HG02623 (cell line): ENCODE measurements around the gene IL34.
"Not testable (repeated sequence)": the region's sequence is repeated elsewhere in the genome, so short reads cannot be mapped to it uniquely, and the experiment has no call there.

Source experiments
- ATAC-seq: cut with Tn5 transposase; IDR thresholded peaks from one replicate; pipeline ENCODE4 v1.9.1; 2021; ENCODE audit warnings: moderate library complexity; ENCODE audit not compliant: unreplicated experiment

The IL34 gene

DNA sequence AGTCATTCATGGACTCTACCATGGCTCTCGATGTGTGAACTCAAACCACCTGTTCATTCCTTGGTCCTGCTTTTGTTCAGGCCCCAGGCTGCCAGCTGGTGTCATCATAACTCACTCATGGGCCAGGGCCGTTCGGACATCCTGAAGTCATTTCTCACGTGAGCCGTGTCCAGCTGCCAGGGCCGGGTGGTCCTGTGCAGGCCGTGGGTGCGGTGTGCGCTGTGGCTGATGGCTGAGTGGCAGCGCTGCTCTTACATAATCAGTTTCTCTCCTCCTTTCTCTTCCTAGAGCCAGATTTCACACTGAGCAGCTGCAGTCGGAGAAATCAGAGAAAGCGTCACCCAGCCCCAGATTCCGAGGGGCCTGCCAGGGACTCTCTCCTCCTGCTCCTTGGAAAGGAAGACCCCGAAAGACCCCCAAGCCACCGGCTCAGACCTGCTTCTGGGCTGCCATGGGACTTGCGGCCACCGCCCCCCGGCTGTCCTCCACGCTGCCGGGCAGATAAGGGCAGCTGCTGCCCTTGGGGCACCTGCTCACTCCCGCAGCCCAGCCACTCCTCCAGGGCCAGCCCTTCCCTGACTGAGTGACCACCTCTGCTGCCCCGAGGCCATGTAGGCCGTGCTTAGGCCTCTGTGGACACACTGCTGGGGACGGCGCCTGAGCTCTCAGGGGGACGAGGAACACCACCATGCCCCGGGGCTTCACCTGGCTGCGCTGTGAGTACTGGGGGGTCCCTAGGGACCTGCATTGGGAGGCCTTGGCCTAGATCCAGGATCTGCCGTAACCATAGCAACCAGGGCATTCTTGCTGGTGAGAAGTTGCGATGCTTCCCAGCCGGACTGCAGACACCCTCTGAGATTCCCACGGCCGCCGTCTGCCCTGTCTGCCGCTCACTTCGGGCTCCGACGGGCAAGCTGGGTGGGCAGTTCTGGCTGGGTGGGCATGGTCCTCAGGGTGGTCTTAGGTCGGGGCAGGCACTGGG, at the start of gene IL34:
Gene IL34 (plus strand): TSS at position 300 of the 982 bp plus-strand sequence. CDS start 389 bp downstream, at position 689.
- ATAC-seq: no peak

DNA sequence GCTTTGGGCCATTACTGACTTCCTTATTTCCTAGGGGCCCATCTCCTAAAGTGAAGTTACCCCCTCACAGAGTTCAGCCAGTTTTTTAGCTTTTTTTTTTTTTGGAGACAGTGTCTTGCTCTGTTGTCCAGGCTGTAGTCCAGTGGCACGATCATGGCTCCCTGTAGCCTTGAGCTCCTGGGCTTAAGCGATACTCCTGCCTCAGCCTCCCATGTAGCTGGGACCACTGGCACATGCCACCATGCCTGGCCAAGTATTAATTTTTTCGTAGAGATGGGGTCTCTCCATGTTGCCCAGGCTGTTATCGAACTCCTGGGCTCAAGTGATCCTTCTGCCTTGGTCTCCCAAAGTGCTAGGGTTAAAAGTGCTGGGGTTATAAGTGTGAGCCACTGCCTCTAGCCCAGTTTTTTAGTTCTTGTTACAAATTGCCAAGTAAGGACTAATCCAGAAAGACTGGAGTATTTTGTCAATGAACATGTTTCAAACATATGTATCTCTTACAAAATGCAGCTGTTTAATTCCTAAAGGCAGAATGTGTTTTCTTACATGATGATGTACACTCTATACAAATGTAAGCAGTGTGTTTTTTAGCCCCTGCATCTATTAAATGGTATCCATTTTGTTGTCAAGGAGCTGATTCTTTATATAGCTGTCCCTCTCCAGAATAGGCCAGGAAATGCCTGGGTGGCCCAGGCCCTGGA, 49.1 kb upstream of the IL34 start:
- no peak for ATAC-seq

DNA sequence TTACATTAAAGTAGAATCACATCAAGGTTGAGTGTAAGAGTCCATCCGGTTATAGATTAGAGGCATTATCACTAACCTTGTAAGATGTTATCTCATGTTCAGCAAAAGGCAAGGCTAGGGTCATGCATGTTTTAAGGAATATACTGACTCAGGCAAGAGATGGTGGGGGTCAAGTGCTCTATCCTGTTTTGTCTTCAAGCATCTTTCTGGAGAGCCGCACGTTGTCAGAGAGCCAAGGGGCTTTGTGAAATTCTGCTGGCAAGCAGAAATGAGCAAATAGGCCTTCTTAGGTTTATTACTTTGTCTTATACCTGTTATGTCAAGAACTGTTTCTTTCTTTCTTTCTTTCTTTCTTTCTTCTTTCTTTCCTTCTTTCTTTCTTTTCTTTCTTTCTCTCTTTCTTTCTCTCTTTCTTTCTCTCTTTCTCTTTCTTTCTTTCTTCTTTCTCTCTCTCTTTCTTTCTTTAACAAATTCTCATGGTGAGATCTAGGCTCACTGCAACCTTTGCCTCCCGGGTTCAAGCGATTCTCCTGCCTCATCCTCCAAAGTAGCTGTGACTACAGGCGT, 47.3 kb upstream of the IL34 start:
- no peak for ATAC-seq

DNA sequence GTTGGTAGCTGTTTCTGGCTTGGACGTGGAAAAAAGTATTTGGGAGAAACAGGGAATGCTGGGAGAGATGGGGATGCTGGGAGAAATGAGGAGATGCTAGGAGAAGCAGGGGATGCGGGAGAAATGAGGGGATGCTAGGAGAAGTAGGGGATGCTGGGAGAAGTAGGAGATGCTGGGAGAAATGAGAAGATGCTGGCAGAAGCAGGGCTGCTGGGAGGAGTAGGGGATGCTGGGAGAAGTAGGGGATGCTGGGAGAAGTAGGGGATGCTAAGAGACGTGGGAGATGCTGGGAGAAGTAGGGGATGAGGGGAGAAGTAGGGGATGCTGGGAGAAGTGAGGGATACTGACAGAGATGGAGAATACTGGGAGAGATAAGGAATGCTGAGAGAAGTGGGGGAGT, 45.6 kb upstream of the IL34 start:
- ATAC-seq: no peak

DNA sequence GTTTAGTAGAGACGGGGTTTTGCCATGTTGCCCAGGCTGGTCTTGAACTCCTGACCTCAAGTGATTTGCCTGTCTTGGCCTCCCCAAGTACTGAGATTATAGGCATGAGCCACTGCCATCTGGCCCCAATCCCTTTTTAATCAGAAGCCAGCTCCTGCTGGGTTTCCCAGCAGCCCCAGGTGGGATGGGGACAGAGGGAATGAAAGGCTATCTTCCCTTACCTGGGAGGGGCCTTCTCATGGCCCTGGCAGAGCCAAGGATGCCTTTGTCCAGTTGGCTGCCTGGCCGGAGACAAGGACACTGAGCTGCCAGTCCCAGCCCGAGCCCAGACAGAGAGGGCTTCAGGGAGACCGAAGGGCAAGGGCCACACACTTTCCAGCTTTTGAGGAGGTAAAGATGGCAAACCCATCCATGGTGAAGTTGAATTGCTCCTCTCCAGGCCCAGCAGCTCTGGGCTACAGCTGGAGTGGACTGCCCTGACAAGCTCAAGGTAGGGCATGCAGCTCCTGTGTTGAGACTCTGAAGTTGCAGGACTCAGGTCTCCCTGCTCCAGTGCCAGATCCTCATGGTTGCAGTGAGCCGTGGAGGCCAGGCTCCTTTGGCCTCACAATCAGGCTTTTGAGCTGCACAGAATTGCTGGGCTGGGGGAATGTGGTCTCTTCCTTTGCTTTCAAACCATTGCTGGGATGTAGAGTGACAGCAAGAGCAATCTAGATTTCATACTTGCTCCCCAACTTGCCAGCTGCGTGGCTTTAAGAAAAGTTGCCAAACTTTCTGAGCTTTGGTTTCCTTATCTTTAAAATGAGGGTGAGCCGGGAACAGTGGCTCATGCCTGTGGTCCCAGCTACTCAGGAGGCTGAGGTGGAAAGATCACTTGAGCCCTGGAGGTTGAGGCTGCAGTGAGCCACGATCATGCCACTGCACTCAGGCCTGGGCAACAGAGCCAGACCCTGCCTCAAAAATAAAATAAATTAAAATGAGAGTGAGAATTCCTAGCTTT, 44.5 kb upstream of the IL34 start:
- no peak for ATAC-seq

DNA sequence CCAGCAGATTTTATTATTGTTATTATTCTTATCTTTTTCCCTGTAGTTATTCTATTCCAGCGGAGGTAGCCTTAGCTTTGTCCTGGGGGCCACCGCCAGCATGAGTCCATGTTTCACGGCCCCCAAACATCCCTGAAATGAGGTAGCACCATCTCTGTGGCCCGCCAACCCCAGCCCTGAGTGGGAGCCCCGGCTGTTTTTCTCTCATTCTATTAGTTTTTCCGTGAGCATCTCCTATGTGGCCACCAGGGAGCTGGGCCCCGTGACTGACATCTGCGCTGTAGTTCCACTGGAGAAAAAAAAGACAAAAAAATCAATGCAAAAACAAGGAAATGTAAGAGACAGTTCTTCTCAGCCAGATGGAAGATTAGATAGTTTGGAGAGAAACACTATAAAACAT, 43.5 kb upstream of the IL34 start:
- ATAC-seq: no peak

DNA sequence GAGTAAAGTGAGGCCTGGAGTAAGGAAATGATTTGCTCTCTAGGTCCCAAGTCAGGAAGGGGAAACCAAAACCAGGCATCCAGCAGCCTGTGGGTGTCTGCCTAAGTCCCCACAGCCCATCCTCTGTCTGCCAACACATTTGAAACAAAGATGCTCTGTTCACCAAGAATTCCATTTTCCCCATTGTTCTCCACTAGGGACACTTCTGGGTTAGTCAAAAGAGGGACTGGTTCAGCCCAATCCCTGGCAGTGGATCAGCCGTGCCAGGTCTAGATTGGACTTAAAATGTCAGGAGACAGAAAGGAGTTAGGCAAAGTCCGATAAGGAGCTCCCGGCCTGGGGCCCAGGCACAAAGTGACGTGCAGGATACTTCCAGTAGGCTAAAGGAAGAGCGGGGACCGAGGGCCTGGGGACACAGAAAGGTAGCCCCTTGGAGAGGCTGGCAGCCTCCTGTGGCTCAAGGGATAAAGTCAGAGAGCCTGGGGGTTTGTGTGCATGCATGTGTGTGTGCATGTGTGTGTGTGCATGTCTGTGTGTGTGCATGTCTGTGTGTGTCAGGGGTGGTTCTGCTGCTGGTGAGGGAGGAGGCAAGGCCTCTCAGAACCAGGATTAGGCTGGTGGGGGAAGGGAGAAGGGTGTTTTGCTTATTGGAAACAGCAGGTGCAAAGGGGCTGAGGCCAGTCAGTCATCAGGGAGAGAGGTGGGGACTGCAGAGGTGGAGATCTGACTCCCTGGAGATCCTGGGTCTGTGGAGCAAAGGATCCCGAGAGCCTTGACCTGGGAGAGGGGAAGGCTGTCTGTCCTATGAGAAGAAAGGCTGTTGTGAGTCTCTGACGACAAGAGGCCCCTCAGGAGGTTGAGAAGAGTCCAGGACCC, 41.7 kb upstream of the IL34 start:
- no peak for ATAC-seq

DNA sequence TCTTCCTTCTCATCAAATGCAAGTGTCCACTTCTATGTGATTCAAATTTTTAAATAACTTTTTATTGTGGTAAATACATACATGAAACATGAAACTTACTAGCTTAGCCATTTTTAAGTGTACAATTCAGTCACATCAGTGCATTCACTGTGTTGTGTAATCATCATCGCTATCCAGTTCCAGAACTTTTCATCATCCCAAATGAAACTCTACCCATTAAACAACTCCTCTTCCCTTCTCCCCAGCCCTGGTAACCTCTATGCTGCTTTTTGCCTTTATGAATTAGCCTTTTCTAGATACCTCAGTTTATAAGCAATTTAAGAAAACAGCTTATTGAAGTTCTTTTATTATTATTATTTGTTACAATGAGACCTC, 41.1 kb upstream of the IL34 start:
- ATAC-seq: no peak

DNA sequence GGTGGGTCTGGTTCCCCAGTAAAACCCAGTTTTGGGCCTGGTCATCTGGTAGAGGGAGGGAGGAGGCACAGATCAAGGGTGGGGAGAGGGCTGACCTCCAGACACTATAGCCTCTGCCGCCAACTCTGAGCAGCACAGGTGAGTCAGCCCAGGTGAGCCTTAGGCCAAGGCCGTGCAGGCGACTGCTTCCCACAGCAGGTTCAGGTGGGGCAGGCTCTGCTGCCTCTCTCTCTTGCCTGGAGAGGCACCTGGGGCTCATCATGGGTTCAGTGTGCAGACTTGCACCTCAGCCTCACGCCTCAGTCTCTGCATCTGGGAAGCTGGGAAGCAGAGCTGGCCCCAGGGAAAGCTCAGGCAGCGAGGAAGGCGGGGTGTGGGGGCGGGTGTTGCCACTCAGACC, 37.8 kb upstream of the IL34 start:
- ATAC-seq: no peak

DNA sequence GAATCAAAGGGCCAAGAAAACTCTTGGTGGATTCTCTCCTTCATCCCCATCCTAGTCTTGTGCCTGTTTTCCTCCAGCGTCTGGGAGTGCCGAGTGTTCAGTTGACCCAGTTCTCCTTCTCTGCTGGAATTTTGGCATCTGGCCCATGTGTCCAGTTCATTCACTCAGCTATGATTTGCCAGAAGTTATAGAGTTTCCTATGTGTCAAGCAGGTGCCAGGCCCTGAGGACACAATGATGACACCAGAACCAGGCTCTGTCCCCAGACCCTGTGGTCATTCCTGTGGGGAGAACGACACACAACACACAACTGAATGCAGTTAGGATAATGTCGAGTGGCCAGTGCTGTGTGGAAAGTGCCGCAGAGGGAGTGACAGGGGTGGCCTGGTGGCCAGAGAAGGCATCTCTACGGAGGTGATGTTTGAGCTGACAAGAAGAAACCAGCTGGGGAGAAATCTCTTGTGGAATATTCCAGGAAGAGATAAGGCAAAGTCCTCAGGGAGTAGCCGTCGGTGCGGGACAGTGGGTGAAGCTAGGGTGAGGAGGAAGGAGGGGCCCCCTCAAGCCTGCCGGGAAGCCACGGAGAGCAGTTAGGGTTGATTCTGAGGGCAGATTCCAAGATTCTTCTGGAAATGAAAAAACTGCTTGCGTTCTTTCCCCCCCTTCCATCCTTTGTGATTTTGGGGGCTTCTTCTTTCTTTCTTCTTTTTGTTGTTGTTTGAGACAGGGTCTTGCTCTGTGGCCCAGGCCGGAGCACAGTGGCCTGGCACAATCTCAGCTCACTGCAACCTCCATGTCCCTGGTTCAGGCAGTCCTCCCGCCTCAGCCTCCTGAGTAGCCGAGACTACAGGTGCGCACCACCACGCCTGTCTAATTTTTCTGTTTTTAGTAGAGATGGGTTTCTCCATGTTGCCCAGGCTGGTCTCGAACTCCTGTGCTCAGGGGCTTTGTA, 35.8 kb upstream of the IL34 start:
- ATAC-seq: no peak

DNA sequence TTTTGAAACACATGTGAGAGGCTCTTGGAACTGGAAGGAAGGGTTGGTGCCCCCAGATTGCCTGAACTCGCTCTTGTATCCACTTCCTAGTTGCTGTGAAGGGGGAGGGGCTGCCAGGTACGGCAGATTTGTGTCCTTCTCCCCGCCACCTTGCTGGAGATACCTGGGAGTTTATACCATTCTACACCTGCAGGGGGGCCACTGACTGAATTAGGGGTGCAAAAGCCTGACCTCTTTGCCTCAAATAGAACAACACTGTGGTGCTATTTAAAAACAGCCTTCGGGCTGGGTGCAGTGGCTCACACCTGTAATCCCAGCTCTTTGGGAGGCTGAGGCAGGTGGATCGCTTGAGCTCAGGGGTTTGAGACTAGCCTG, 35.1 kb upstream of the IL34 start:
- ATAC-seq: no peak

DNA sequence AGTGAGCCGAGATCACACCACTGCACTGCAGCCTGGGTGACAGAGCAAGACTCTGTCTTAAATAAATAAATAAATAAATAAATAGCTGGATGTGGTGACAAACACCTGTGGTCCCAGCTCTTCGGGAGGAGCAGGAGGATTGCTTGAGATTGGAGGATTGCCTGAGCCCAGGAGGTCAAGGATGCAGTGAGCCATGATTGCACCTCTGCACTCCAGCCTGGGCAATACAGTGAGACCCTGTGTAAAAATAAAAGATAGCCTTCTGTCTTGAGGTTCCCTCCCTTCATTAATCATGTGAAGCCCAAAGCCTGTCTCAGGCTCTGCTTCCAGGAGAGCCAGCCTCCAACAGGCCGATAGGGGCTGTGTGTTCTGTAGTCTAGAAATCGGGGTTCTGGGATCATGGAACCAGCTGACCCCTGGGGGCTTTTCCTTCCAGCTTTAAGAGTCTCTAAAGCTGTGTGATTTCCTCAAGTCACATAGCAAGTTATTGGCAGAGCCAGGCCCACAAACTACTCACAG, 34.5 kb upstream of the IL34 start:
- no peak for ATAC-seq

DNA sequence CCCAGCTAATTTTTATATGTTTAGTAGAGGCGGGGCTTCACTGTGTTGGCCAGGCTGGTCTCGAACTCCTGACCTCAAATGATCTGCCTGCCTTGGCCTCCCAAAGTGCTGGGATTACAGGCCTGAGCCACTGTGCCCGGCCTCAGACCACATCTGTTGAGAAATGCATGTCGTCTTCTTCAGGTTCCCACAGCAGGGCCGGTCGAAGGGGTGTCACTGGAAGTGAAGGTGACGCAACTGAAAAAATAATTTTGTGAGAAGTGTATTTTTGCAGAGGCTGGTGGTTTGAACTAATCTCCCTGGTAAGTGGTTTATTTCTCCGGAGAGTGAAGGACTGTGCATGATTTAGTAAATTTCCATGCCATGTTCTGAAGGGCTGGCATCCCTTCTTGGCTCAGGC, 33.4 kb upstream of the IL34 start:
- no peak for ATAC-seq

DNA sequence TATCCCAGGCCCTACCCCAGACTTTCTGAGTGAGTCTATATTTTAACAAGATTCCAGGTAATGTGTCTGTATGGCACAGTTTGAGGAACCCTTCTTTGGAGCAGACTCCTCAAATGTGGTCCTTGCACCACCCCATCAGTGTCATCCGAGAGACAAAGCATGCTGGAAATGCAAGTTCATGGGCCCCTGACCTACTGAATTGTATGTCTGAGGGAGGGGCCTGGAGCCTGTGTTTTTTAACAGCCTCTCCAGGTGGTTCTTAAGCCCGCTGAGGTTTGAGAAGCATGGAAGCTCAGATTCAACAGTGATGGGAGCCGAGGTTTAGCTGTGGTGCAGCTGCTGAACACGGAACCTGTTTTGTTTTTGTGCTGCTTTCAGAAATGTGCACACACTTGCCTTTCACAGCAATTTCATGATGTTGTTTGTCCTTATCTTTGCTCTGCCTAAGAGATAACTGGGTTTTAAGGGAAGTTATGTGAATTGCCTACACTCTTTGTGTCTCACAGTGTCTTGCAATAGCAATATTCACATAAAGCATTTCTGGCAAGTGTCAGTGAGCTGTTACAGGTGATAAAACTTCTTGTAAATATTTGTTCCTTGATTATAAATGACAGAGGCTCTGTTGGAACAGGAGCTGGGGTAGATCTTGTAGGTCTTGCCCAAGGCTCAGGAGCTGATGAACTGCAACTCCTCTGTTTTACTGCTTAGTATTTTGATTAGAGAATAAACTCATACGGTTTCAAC, 32.0 kb upstream of the IL34 start:
- no peak for ATAC-seq

DNA sequence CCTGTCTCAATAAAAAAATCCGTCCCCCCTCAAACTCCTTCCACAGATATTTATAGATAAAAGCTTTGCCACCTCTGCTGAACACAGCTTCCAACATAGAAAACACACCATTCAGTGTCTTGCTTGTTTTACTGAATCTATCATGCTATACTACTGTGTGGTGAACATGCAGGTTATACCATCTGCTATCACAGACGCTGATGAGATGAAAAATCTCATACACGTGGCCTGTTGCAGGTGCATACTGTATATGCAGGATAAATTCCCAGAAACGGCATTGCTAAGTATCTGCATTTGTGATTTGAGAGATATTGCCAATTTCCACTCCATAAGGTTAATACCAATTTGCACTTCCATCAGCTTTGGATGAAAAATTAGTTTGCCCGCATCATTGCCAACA, 30.4 kb upstream of the IL34 start:
- ATAC-seq: no peak

DNA sequence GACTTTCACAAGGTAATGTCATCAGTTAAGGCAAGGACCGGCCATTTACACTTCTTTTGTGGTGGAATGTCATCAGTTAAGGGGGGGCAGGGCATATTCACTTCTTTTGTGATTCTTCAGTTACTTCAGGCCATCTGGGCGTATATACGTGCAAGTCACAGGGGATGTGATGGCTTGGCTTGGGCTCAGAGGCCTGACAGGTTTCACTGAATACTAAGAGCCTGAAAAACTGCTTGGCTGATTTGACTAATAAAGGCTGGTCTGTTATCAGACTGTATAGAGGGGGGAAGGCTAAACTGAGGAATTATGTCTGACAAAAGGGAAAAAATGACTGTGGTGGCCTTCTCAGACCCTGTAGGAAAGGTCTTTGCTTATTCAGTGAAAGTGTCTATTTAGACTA, 24.5 kb upstream of the IL34 start:
- not testable (repeated sequence) for ATAC-seq

DNA sequence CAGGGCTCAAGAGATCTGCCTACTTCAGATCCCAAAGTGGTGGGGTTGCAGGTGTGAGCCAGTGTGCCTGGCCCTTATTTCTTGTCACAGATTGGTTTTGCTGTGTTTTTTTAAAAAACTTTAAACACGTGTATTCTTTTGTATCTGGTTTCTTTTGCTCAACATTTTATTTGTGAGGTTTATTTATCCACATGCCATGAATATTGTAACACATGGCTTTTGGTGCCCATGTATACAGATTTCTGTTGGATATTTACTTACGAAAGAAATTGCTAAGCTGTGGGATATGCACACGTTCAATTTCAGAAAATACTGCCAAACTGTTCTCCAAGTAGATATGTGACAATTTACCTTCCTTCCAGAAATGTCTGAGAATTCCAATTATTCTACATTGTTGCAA, 18.7 kb upstream of the IL34 start:
- ATAC-seq: no peak
